H4 (cell line): ENCODE data around the gene NPRL2. TPM values are rescaled to one million over a fixed set of nuclear protein-coding genes. Genes with fewer than 3 reads are reported as not detected.
"Not testable (repeated sequence)": the region's sequence is repeated elsewhere in the genome, so short reads cannot be mapped to it uniquely, and the experiment has no call there.

Source experiments
- DNase-seq: peaks from one replicate; pipeline ENCODE4 v3.0.0-alpha.2; 2015; ENCODE audit warnings: low spot score
- total RNA-seq: library from RNA; depleted of rRNA; stranded (reverse); fragments of >200 nt; shearing (Covaris generic); gene quantifications from 2 replicates; pipeline ENCODE4 v1.2.3, GENCODE V29; 2014

The NPRL2 gene
- total RNA-seq, 1 experiment from 2014 or later: 18.2 TPM

- no peak for DNase-seq
Observed at GRCh38 chr3:50327129-50327528, 23.4 kb downstream of the NPRL2 start.

GRCh38 chr3:50326182-50326541, 24.4 kb downstream of the NPRL2 start:
- DNase-seq: no peak

GRCh38 chr3:50325497-50326181, 24.9 kb downstream of the NPRL2 start:
- no peak for DNase-seq

GRCh38 chr3:50325113-50325480, 25.5 kb downstream of the NPRL2 start:
- DNase-seq: no peak

GRCh38 chr3:50324351-50325112, 26.0 kb downstream of the NPRL2 start:
- no peak for DNase-seq

GRCh38 chr3:50323614-50324199, 26.9 kb downstream of the NPRL2 start:
- DNase-seq: no peak

- DNase-seq: no peak
Observed at GRCh38 chr3:50323092-50323600, 27.4 kb downstream of the NPRL2 start.

GRCh38 chr3:50322386-50323091, 28.0 kb downstream of the NPRL2 start, which contains the start of gene HYAL2:
HYAL2 (minus strand) TSS chr3:50322745; CDS start chr3:50320489, 2,256 bp downstream.
- DNase-seq: no peak

GRCh38 chr3:50322115-50322385, 28.5 kb downstream of the NPRL2 start:
- no peak for DNase-seq

- DNase-seq: peak; percentile 75
Observed at GRCh38 chr3:50321336-50322114, 29.1 kb downstream of the NPRL2 start.

- DNase-seq: no peak
Observed at GRCh38 chr3:50320853-50321335, 29.7 kb downstream of the NPRL2 start.

GRCh38 chr3:50319894-50320625, 30.5 kb downstream of the NPRL2 start:
- DNase-seq: no peak

GRCh38 chr3:50319181-50319893, 31.2 kb downstream of the NPRL2 start:
- DNase-seq: no peak

- no peak for DNase-seq
Observed at GRCh38 chr3:50318615-50319014, 32.0 kb downstream of the NPRL2 start.

- no peak for DNase-seq
Observed at GRCh38 chr3:50318163-50318562, 32.4 kb downstream of the NPRL2 start.

- no peak for DNase-seq
Observed at GRCh38 chr3:50317300-50317699, 33.3 kb downstream of the NPRL2 start.

GRCh38 chr3:50316657-50317242, 33.8 kb downstream of the NPRL2 start:
- DNase-seq: peak; percentile 75

GRCh38 chr3:50314816-50315215, 35.8 kb downstream of the NPRL2 start:
- DNase-seq: no peak

GRCh38 chr3:50314342-50314741, 36.2 kb downstream of the NPRL2 start:
- DNase-seq: no peak

GRCh38 chr3:50312041-50312440, 38.5 kb downstream of the NPRL2 start:
- not testable (repeated sequence) for DNase-seq
